ENCODE measurements around the gene NDST4.

Gene NDST4

DNA sequence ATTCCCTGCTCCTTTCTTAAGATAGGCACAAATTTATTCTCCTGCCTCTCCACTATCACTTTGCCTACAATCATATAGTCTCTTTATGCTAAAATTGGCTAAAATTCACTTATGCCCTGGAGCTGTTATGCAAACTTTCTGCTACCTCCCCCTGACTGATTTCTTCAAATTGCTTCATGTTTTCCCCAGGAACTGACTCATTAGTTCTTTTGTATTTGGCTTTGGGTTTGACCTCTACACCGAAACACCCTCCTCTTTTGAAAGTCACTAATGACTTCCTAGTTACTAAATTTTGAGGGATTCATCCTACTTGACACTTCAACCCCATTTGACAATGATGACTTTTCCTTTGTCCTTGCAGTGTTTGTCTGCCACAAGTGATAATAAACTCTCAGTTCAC is 222.6 kb downstream of the NDST4 start:
- no peak for DNase-seq (ENCODE audit: low read depth in 2 of 2)
- TF ChIP-seq, protein P1, sequence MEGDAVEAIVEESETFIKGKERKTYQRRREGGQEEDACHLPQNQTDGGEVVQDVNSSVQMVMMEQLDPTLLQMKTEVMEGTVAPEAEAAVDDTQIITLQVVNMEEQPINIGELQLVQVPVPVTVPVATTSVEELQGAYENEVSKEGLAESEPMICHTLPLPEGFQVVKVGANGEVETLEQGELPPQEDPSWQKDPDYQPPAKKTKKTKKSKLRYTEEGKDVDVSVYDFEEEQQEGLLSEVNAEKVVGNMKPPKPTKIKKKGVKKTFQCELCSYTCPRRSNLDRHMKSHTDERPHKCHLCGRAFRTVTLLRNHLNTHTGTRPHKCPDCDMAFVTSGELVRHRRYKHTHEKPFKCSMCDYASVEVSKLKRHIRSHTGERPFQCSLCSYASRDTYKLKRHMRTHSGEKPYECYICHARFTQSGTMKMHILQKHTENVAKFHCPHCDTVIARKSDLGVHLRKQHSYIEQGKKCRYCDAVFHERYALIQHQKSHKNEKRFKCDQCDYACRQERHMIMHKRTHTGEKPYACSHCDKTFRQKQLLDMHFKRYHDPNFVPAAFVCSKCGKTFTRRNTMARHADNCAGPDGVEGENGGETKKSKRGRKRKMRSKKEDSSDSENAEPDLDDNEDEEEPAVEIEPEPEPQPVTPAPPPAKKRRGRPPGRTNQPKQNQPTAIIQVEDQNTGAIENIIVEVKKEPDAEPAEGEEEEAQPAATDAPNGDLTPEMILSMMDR (IDR thresholded peaks at IDR 0.05; ENCODE audit: low read depth, low read length): no peak

DNA sequence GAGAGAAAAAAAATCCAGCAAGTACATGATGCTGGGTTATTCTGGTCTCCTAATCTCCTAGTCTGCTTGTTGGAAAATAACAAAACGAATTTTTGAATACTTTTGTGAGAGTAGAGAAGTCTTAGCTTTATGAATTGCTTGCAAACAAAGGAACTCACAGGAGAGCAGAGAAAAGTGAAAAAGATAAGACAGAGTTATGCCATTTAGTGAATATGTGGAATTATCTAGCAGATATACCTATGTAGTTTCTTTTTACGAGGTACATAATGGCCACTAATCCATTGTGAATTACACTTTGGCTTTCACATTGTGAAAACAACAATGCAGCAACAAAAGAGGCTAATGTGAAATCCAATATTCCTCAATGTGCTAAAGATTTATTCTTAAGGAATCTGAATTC is 226.7 kb downstream of the NDST4 start:
- TF ChIP-seq, protein P1 (IDR thresholded peaks at IDR 0.05; ENCODE audit: low read depth, low read length): no peak
- no peak overlapping the region for H3K4me3 ChIP-seq (replicated peaks in 1 of 2; ENCODE audit: low read depth in 2 of 2, low read length in 2 of 2)
- no peak for DNase-seq (ENCODE audit: low read depth in 2 of 2)

More for the DNA sequence above, 222.6 kb downstream of the NDST4 start:
- H3K4me3 ChIP-seq (replicated peaks in 1 of 2; ENCODE audit: low read depth in 2 of 2, low read length in 2 of 2): no peak overlapping the region

- H3K4me3 ChIP-seq (replicated peaks in 1 of 2; ENCODE audit: low read depth in 2 of 2, low read length in 2 of 2): no peak overlapping the region
- TF ChIP-seq, protein P1 (IDR thresholded peaks at IDR 0.05; ENCODE audit: low read depth, low read length): no peak
- no peak for DNase-seq (ENCODE audit: low read depth in 2 of 2)
Measured at GRCh38 chr4:114883641-114884040, 229.8 kb downstream of the NDST4 start.

GRCh38 chr4:114879916-114880669 is 233.3 kb downstream of the NDST4 start:
- TF ChIP-seq, protein P1 (IDR thresholded peaks at IDR 0.05; ENCODE audit: low read depth, low read length): no peak
- DNase-seq (ENCODE audit: low read depth in 2 of 2): no peak
- H3K4me3 ChIP-seq (replicated peaks in 1 of 2; ENCODE audit: low read depth in 2 of 2, low read length in 2 of 2): no peak overlapping the region

- TF ChIP-seq, protein P1 (IDR thresholded peaks at IDR 0.05; ENCODE audit: low read depth, low read length): no peak
- H3K4me3 ChIP-seq (replicated peaks in 1 of 2; ENCODE audit: low read depth in 2 of 2, low read length in 2 of 2): no peak overlapping the region
- no peak for DNase-seq (ENCODE audit: low read depth in 2 of 2)
Measured at GRCh38 chr4:114875630-114876029, 237.8 kb downstream of the NDST4 start.

- H3K4me3 ChIP-seq (replicated peaks in 1 of 2; ENCODE audit: low read depth in 2 of 2, low read length in 2 of 2): no peak overlapping the region
- DNase-seq (ENCODE audit: low read depth in 2 of 2): no peak
- TF ChIP-seq, protein P1 (IDR thresholded peaks at IDR 0.05; ENCODE audit: low read depth, low read length): no peak
Measured at GRCh38 chr4:114874321-114874720, 239.1 kb downstream of the NDST4 start.

GRCh38 chr4:114870987-114871386 is 242.4 kb downstream of the NDST4 start:
- H3K4me3 ChIP-seq (replicated peaks in 1 of 2; ENCODE audit: low read depth in 2 of 2, low read length in 2 of 2): no peak overlapping the region
- TF ChIP-seq, protein P1 (IDR thresholded peaks at IDR 0.05; ENCODE audit: low read depth, low read length): no peak
- no peak for DNase-seq (ENCODE audit: low read depth in 2 of 2)

Data from cardiac fibroblast (primary cell).